Measurements from ENCODE around the gene SPOCK1.
"Not testable (repeated sequence)": the region's sequence is repeated elsewhere in the genome, so short reads cannot be mapped to it uniquely, and the experiment has no call there.

Gene SPOCK1

GRCh38 chr5:137498736-137499505 is at the start of gene SPOCK1:
SPOCK1 (minus strand) TSS chr5:137499326.
- in situ Hi-C loops (cut with HindIII; ENCODE audit: low pct_unique_long_range_greater_than_20kb, low sequenced_read_pairs) = no loop called here
- no peak for TF ChIP-seq JUND (IDR thresholded peaks at IDR 0.05; ENCODE audit: low read depth)
- peak; percentile 73 to 96 for DNase-seq (ENCODE audit: low read depth in 1 of 2, low spot score in 1 of 2)

GRCh38 chr5:137545956-137546355 is 46.8 kb upstream of the SPOCK1 start:
- DNase-seq (ENCODE audit: low read depth in 1 of 2, low spot score in 1 of 2) = no peak
- in situ Hi-C loops (cut with HindIII; ENCODE audit: low pct_unique_long_range_greater_than_20kb, low sequenced_read_pairs) = no loop called here
- TF ChIP-seq JUND (IDR thresholded peaks at IDR 0.05; ENCODE audit: low read depth) = no peak

DNA sequence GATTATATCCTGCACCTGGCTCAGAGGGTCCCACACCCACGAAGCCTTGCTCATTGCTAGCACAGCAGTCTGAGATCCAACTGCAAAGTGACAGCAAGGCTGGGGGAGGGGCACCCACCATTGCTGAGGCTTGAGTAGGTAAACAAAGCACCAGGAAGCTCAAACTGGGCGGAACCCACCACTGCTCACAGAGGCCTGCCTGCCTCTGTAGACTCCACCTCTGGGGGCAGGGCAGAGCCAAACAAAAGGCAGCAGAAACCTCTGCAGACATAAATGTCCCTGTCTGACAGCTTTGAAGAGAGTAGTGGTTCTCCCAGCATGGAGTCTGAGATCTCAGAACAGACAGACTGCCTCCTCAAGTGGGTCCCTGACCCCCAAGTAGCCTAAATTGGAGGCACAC is 36.3 kb upstream of the SPOCK1 start:
- in situ Hi-C loops (cut with HindIII; ENCODE audit: low pct_unique_long_range_greater_than_20kb, low sequenced_read_pairs) = not testable (repeated sequence)

DNA sequence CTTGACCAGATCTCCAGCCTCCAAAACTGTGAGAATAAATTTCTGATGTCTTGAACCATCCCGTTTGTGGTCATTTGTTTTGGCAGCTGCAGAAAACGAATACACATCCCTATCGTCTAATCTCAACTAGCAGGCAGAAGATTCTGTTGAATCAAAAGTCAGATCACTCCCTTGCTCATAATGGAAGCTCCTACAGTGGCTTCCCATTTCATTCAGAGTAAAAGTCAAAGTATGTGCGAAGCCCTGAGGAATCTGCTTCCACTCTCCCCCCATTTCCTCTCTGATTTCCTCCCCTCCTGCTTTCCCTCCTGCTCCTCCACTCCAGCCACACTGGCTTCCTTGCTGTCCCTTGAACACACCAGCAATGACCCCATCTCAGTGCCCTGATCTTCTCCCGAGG is 34.8 kb upstream of the SPOCK1 start:
- no peak for DNase-seq (ENCODE audit: low read depth in 1 of 2, low spot score in 1 of 2)
- no peak for TF ChIP-seq JUND (IDR thresholded peaks at IDR 0.05; ENCODE audit: low read depth)
- in situ Hi-C loops (cut with HindIII; ENCODE audit: low pct_unique_long_range_greater_than_20kb, low sequenced_read_pairs) = no loop called here

More for the DNA sequence above, 36.3 kb upstream of the SPOCK1 start:
- DNase-seq (ENCODE audit: low read depth in 1 of 2, low spot score in 1 of 2) = peak in 1 of 2 experiments; percentile 21

GRCh38 chr5:137531266-137531665 is 32.1 kb upstream of the SPOCK1 start:
- DNase-seq (ENCODE audit: low read depth in 1 of 2, low spot score in 1 of 2) = no peak
- in situ Hi-C loops (cut with HindIII; ENCODE audit: low pct_unique_long_range_greater_than_20kb, low sequenced_read_pairs) = no loop called here
- no peak for TF ChIP-seq JUND (IDR thresholded peaks at IDR 0.05; ENCODE audit: low read depth)

- no peak for TF ChIP-seq JUND (IDR thresholded peaks at IDR 0.05; ENCODE audit: low read depth)
- DNase-seq (ENCODE audit: low read depth in 1 of 2, low spot score in 1 of 2) = no peak
- in situ Hi-C loops (cut with HindIII; ENCODE audit: low pct_unique_long_range_greater_than_20kb, low sequenced_read_pairs) = no loop called here
Observed at GRCh38 chr5:137521246-137521645, 22.1 kb upstream of the SPOCK1 start.

GRCh38 chr5:137516961-137517360 is 17.8 kb upstream of the SPOCK1 start:
- no peak for TF ChIP-seq JUND (IDR thresholded peaks at IDR 0.05; ENCODE audit: low read depth)
- no peak for DNase-seq (ENCODE audit: low read depth in 1 of 2, low spot score in 1 of 2)
- in situ Hi-C loops (cut with HindIII; ENCODE audit: low pct_unique_long_range_greater_than_20kb, low sequenced_read_pairs) = no loop called here

DNA sequence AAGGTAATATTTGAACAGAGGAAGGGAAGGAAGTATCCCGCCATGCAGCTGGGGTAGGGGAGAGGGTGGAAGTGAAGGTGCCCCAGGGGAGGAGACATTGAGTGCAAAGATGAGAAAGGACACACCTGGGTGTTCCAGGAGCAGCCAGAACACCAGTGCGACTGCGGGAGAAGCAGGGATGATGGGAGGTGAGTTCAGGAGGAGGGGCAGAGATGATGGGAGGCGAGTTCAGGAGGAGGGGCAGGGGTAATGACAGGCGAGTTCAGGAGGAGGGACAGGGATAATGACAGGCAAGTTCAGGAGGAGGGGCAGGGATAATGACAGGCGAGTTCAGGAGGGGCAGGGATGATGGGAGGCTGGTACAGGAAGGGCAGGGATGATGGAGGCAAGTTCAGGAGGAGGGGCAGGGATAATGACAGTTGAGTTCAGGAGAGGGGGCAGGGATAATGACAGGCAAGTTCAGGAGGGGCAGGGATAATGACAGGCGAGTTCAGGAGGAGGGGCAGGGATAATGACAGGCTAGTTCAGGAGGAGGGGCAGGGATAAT is 17.2 kb upstream of the SPOCK1 start:
- no peak for TF ChIP-seq JUND (IDR thresholded peaks at IDR 0.05; ENCODE audit: low read depth)
- in situ Hi-C loops (cut with HindIII; ENCODE audit: low pct_unique_long_range_greater_than_20kb, low sequenced_read_pairs) = no loop called here
- no peak for DNase-seq (ENCODE audit: low read depth in 1 of 2, low spot score in 1 of 2)

GRCh38 chr5:137515238-137515637 is 16.1 kb upstream of the SPOCK1 start:
- no peak for TF ChIP-seq JUND (IDR thresholded peaks at IDR 0.05; ENCODE audit: low read depth)
- DNase-seq (ENCODE audit: low read depth in 1 of 2, low spot score in 1 of 2) = no peak
- in situ Hi-C loops (cut with HindIII; ENCODE audit: low pct_unique_long_range_greater_than_20kb, low sequenced_read_pairs) = no loop called here

DNA sequence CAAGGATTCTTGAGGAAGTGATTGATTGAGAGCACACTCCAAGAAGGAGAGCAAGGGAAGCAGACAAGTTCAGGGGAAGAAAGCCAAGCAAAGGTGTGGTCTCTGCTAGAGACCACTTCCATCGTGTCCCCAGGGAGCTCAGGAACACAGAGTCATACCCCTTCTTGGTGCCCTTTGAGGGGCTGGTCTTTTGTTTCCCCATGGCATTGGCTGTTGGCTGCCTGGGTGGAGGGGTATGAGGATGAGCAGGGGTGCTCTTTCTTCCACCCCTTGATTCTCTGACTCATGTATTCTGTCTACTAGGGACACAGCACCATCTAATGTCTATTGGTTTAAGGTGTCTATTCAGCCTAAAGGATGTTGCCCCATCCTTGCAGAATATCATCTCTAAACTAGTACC is 11.5 kb upstream of the SPOCK1 start:
- no peak for DNase-seq (ENCODE audit: low read depth in 1 of 2, low spot score in 1 of 2)
- in situ Hi-C loops (cut with HindIII; ENCODE audit: low pct_unique_long_range_greater_than_20kb, low sequenced_read_pairs) = no loop called here
- no peak for TF ChIP-seq JUND (IDR thresholded peaks at IDR 0.05; ENCODE audit: low read depth)

GRCh38 chr5:137507150-137507549 is 8.0 kb upstream of the SPOCK1 start:
- in situ Hi-C loops (cut with HindIII; ENCODE audit: low pct_unique_long_range_greater_than_20kb, low sequenced_read_pairs) = no loop called here
- no peak for DNase-seq (ENCODE audit: low read depth in 1 of 2, low spot score in 1 of 2)
- TF ChIP-seq JUND (IDR thresholded peaks at IDR 0.05; ENCODE audit: low read depth) = no peak

DNA sequence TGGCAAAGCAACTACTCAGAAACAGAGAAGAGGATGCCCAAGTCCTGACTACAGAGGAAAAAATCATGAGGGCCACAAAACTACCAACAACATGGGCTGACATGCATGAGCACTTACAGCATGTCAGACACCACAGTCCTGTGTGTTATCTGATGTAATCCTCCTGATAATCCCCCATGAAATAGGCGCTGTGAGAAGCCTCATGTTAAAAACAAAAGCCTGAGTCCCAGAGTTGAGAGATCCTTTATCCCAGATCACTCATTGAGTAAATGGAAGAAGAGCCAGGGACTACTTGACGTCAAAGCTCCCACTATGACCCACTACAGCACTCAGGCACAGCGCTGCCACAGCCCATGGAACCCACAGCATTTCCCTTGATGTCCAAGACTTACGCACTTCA is 7.2 kb upstream of the SPOCK1 start:
- TF ChIP-seq JUND (IDR thresholded peaks at IDR 0.05; ENCODE audit: low read depth) = no peak
- no peak for DNase-seq (ENCODE audit: low read depth in 1 of 2, low spot score in 1 of 2)
- in situ Hi-C loops (cut with HindIII; ENCODE audit: low pct_unique_long_range_greater_than_20kb, low sequenced_read_pairs) = no loop called here

DNA sequence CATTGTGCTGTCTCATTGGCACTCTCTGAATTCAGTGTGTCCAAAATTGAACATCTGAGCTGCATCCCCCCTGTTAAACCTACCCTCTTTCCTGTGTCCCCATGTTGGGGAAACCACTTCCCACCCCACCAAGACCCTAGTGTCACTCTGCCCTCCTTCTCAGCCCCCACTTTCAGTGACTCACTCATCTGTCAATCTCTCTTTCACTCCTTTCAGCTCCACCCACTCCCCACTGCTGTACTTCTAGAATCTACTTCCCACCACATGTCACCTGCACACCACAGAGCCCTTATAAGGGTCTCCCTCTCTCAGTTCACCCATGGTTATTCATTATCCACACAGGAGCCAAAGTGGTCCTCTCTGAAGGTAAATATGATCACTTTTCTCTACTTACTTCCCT is 5.8 kb upstream of the SPOCK1 start:
- TF ChIP-seq JUND (IDR thresholded peaks at IDR 0.05; ENCODE audit: low read depth) = no peak
- in situ Hi-C loops (cut with HindIII; ENCODE audit: low pct_unique_long_range_greater_than_20kb, low sequenced_read_pairs) = no loop called here

GRCh38 chr5:137503456-137503855 is 4.3 kb upstream of the SPOCK1 start:
- TF ChIP-seq JUND (IDR thresholded peaks at IDR 0.05; ENCODE audit: low read depth) = no peak
- in situ Hi-C loops (cut with HindIII; ENCODE audit: low pct_unique_long_range_greater_than_20kb, low sequenced_read_pairs) = no loop called here
- DNase-seq (ENCODE audit: low read depth in 1 of 2, low spot score in 1 of 2) = no peak

More for the DNA sequence above, 5.8 kb upstream of the SPOCK1 start:
- no peak for DNase-seq (ENCODE audit: low read depth in 1 of 2, low spot score in 1 of 2)

Measured in T47D (cell line).